C4-2B (cell line): Measurements from ENCODE around the gene AP3S2.

ENCODE experiments used
- CTCF ChIP-seq: fragments of 450-650 bp; conservative IDR thresholded peaks from 2 replicates; pipeline ENCODE4 v1.5.1; 2017; ENCODE audit warnings: mild to moderate bottlenecking
- ZFX ChIP-seq: fragments of 450-650 bp; IDR thresholded peaks from 2 replicates; pipeline ENCODE4 v1.6.1; 2017

GRCh38 chr15:89809787-89810148 is 84.0 kb downstream of the AP3S2 start:
- TF ChIP-seq CTCF (no peak), ZFX (no peak)
